DMS 273 (cell line): ENCODE results near the gene SFXN4.
"Not testable (repeated sequence)": the region's sequence is repeated elsewhere in the genome, so short reads cannot be mapped to it uniquely, and the experiment has no call there.

Source experiments
- DNase-seq: peaks from one replicate; lab custom pipeline; 2025; ENCODE audit not compliant: unreplicated experiment; lab: John Stamatoyannopoulos, UW

SFXN4 gene

DNA sequence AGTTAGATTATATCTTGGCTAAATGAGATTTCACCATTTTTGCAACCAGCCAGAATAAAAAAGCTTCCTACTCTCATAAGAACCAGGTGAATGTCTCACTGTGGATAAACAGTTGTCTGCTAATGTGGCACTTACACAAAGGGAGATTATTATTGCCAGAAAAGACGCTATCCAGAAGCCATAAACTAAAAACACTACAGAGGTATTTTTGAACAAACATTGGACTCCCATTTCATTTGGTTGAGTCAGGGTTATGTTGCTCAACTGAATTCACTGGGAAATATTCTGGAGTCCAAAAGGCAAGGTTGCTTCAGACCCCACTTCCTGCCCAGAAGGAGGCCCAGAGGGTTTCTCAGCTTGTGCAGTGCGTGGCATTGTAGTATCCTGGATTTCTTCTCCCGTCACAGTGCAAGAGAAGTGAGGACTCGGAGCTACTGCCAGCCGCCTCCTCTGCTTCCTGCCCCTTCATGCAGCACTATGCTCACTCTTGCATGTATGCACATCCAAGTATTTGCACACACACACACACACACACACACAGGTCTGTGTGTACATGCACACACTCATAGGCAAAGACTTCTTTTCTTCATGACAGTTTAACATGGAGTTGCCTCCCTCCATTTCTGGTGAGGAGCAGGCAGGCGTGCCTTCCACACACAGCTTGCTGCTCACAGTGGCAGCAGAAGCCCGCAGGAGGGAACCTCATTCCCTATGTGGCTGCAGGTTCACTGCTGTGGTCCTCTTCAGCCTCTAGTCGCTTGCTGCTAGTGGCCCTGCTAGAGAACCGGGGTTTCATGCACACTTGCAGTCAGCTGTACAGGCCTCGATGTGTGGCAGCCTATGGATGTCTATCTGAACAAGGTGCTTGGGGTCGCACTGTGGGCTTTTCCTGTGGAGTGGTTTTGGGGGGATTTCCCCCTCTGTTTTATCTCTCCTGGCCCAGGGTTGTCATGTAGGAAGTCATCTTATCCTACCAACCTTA is 51.5 kb downstream of the SFXN4 start:
- DNase-seq, result no peak

DNA sequence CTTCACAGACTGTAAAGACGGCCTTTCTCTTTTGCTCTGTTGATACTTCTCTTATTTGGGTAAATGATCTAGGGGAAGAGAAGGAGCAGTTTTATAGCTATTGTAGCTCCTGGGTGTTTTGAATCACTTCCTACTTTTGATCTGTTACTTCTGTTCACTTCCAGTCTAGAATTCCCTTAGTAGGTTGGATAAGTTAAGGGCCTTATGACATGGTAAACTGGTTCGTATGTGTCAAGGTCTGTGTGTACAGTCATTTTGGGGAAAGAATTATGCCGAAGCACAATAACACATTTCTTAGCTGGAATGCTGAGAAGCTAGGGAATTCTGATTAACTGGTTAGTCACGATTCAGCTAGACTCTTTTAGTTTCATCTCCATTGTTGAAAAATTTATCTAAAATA is 53.5 kb downstream of the SFXN4 start:
- DNase-seq, result no peak

DNA sequence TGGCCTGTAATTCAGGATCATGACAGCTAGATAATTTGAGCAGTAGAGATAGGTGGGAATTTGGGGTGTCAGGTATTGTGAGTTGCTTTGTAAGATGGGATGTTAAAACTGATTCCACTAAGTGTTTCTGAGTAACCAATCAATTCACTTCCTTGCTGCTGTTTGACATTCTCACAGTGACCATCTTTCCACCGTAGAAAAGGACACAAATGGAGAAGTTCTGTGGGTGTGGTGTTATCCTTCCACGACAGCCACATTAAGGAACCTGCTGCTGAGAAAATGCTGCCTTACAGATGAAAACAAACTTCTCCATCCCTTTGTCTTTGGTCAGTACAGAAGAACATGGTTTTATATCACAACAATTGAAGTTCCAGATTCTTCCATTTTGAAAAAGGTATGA is 57.7 kb downstream of the SFXN4 start:
- DNase-seq, result not testable (repeated sequence)

DNA sequence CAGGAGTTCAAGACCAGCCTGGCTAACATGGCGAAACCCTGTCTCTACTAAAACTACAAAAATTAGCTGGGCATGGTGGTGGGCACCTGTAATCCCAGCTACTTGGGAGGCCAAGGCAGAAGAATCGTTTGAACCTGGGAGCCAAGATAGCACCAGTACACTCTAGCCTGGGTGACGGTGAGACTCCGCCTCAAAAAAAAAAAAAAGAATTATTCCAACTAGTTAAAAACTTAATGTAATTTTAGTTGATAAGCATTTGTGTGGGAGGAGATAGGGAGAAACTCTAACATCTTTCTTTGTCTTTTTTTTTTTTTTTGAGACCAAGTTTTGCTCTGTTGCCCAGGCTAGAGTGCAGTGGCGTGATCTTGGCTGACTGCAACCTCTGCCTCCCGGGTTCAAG is 58.4 kb downstream of the SFXN4 start:
- not testable (repeated sequence) for DNase-seq

- not testable (repeated sequence) for DNase-seq
These were observed 59.6 kb downstream of the SFXN4 start for GRCh38 chr10:119105899-119106298.

DNA sequence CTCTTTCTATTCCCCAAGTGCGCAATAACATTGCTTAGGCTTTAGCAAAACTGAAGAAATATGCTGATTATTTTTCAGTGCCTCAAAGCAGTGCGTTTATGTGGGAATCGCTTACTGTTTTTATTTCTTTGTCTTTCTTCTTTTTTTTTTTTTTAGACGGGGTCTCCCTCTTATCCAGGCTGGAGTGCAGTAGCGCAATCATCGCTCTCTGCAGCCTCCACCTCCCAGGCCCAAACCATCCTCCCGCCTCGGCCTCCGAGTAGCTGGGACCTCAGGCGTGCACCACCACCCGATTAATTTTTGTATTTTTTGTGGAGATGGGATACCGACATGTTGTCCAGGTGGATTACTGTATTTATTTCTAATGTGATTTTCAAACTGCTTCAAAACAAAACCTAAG is 60.4 kb downstream of the SFXN4 start:
- no peak for DNase-seq

DNA sequence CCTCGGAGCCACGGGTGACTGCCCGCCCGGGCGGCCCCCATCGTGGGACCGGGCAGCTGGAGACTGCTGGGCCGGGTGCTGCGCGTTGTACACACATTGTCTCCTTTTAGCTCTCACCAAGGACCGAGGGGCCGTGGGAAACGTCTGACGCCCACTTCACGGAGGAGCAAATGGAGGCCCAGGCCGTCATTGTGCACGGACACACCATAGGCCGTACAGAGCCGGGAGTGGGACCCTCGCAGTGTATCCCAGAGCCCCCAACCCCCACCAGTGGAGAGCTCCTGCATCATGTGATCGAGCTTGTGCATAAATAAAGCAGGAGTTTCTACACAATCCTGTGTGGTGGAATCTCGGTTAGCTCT is 60.9 kb downstream of the SFXN4 start:
- peak; percentile 42 for DNase-seq

DNA sequence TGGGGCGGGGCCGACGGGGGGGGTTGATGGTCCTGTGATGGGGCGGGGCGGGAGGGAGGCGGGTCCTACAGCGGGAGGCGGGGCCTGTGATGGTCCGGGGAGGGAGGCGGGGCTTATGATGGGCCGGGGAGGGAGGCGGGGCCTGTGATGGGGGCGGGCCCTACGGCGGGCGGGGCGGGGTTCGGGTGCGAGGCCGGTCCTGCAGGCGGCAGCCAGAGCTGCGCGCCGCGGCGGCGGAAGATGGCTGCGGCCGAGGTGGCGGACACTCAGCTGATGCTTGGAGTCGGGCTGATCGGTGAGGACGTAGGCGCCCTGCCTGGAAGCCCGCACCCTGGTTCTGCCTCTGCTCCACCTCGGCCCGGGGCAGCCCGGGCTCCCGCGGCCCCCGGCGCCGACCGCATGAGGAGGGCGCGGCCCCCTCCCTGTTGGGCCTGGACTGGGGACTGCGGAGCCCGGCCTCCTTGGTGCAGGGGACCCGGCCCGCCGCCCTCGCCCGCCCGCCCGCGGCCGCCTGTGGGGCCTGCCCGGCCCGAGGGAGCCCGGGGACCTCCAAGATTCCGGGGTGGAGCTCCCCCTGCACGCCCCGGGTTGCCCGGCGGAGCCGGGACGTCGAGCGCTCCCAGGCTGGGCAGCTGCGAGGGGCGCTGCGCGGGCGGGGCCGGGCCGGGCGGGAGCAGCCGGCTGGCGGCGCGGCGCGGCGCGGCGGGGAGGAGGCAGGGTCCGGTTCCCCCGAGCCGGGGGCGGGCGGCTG is 61.4 kb downstream of the SFXN4 start, which contains the start of gene DENND10:
TSS of gene DENND10 (plus strand) at position 211 of the 751 bp plus-strand sequence. CDS start at position 241, 30 bp downstream.
- peak; percentile 77 for DNase-seq

- no peak for DNase-seq
These were observed 62.1 kb downstream of the SFXN4 start for GRCh38 chr10:119103241-119103902.

- DNase-seq, result peak; percentile 6
These were observed 64.0 kb downstream of the SFXN4 start for GRCh38 chr10:119101366-119102098.

- DNase-seq, result no peak
These were observed 64.9 kb downstream of the SFXN4 start for GRCh38 chr10:119100434-119101238.

DNA sequence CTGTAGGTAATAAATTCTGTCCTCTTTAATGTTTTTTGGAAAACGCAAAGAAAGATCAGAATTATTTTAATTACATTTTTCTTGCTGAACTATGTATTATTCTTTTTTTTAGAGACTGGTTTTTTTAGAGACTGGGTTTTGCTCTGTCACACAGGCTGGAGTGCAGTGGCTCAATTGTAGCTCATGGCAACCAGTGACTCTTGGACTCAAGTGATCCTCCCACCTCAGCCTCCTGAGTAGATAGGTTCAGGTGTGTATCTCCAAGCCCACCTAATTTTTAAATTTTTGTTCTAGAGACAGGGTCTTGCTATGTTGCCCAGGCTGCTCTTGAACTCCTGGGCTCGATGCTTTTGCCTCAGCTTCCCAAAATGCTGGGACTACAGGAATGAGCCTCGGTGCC is 66.9 kb downstream of the SFXN4 start:
- DNase-seq, result no peak

DNA sequence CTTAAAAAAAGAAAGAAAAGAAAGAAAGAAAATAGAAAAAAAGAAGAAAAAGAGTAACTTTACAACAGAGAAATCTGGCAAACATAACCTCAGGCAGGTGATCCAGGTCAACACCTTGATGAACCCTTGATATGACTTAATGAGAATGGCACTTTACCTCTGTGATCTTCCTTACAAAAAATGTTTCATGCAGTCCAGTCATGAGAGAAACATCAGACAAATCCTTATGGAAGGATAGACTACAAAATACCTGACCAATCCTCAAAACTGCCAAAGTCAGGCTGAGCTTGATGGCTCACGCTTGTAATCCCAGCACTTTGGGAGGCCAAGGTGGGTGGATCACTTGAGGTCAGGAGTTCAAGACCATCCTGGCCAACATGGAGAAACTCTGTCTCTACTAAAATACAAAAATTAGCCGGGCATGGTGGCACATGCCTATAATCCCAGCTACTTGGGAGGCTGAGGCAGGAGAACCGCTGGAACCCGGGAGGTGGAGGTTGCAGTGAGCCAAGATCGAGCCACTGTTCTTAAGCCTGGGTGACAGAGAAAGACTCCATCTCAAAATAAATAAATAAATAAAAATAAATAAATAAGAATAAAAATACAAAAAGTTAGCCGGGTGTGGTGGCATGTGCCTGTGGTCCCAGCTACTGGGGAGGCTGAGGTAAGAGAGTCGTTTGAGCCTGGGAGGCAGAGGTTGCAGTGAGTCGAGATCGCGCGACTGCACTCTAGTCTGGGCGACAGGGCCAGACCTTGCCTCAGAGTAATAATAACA is 68.7 kb downstream of the SFXN4 start:
- not testable (repeated sequence) for DNase-seq

DNA sequence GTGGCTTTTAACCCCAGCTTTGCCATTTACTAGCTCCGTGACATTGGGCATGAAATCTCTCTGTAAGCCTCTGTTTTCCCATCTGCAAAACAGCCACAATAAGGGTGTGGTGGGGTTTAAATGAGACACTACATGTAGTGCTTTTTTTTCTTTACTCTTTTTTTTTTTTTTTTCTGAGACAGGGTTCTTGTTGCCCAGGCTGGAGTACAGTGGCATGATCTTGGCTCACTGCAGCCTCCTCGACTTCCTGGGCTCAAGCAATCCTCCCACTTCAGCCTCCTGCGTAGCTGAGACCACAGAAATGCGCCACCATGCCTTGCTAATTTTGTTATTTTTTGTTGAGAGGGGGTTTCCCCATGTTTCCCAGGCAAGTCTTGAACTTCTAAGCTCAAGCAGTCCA is 69.9 kb downstream of the SFXN4 start:
- DNase-seq, result no peak

- DNase-seq, result no peak
These were observed 74.5 kb downstream of the SFXN4 start for GRCh38 chr10:119090968-119091367.
